Measurements from ENCODE around the gene P3H2.
A peak's percentile ranks its signal among the peaks of the same experiment; 100 is the strongest.

Gene P3H2

DNA sequence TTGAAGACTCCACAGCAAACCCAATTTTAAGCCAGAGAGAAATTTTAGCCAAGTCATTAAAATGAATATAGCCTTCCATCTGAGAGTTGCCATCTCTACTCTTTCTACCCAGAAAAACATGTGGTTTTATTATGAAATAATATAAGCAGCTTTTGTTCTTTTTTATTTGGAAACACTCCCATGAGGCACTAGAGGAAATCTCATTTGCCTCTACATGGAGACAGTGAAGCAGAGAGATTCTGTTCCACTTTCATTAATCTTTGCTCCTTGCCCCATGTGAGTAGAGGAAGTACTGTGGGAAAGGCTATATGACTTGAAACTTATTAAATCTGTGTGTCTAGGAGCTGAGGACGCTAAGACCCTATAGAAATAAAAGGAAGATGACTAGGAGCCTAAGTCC, 111.1 kb downstream of the P3H2 start:
- DNase-seq: no peak
- in situ Hi-C loops (cut with HindIII; ENCODE audit: low pct_ligation_motif_present, low pct_unique_long_range_greater_than_20kb, low sequenced_read_pairs): no loop called here

DNA sequence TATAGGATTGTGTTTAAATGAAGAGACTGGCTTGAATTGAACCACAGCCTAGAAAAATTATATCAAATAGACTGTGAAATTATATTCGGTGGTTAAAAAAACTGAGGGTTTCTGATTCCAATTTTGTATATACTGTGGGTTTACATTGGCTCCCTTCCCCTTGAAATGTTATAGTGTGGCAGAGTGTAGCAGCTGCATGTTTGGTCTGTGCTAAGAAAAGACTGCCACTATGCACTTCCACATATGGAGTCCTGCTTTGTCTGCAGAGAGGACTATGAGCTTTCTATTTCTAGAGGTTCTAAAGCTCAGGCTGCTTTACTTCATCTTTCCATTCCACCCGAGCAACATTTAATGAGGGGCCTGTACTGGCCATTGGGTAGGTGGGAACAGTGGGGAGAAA, 112.3 kb downstream of the P3H2 start:
- no peak for DNase-seq
- in situ Hi-C loops (cut with HindIII; ENCODE audit: low pct_ligation_motif_present, low pct_unique_long_range_greater_than_20kb, low sequenced_read_pairs): no loop called here

DNA sequence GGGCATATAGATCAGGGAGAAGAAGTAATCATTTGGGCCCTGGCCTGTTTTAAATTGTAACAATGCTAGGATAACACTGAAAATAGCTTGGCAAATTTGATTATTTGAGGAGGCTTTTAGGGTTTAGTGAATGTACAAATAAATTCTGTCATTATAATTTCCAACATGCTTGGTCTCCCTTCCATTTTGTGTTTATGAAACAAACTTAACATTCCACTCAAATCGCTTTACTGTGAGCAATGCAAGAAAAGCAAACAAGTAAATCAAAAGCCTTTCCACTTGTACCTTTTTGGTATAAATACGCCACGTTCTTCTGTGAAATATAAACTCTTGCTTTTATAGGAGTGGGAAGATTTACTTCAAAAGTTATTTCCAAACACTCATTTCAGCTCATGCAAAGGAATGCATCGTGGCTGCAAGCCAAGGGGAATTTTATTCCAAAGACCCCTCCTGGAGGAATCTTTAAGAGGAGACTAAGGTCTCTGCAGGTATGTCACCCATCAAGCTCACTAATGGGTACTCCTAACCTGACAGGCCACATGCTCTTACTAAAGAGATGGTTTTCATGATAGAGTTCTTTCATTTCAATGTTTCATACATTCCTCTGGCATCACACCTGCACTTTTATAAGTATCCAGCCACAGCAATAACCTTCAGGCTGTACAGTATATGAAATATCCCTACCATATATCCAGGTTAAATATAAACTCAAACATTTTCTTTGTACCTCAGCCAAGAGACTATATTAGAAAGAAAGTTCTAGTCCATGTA, 115.2 kb downstream of the P3H2 start:
- no peak for DNase-seq
- in situ Hi-C loops (cut with HindIII; ENCODE audit: low pct_ligation_motif_present, low pct_unique_long_range_greater_than_20kb, low sequenced_read_pairs): no loop called here

DNA sequence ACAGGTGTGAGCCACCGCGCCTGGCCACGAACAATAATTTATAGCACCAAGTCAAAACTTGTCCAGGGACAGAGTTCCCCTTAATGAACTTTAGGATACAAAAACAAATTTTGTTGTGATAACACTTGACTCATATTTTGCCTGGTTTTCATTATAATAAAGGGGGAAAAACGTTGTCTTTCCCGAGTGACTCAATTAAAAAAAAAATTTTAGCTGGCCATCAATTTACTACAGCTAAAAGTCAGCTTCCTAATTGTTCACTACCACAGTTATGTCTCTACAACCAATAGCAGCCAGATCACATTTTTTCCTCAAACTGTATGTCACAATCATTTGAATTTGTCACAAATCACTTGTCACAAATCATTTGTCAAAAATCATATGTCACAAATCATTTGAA, 116.0 kb downstream of the P3H2 start:
- in situ Hi-C loops (cut with HindIII; ENCODE audit: low pct_ligation_motif_present, low pct_unique_long_range_greater_than_20kb, low sequenced_read_pairs): no loop called here
- no peak for DNase-seq

DNA sequence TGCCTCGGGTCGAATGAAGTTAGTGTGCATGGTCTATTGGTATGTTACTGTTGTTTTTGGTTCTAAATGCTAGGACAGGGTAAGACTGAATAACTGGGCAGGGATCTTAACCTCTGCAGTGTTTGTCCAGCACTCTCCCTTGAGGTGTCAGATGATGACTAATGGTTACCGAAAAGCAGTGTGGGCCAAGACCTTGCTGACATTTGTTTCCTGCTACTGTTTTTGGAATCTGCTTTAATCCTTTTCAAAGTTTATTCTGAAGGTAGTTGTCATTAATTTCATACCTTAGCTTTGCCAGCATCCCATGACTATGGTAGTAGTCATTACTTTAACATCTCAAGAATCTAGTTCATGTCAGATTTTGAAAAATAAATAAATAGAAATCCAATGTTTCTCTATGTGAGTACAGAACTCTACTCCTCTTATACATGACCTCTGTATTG, 117.0 kb downstream of the P3H2 start:
- DNase-seq: peak; percentile 52
- in situ Hi-C loops (cut with HindIII; ENCODE audit: low pct_ligation_motif_present, low pct_unique_long_range_greater_than_20kb, low sequenced_read_pairs): no loop called here

DNA sequence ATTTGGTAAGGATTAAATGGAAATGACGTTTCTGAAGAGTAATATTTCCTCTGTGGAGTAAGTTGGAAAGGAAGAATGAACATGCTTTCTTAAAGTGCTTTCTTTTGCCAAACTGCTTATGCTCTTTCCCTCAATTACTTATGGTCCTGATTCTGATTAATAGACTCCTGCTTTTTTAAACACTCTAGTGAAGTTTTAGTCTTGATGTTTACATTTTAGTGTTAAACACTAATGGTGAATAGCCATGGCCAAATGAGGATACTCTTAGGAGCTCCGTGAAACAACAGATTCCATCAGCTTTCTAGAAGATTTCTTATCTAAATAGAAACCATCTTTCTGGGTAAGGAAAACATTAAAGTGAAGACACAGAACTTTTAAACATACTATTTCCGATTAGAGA, 117.6 kb downstream of the P3H2 start:
- DNase-seq: no peak
- in situ Hi-C loops (cut with HindIII; ENCODE audit: low pct_ligation_motif_present, low pct_unique_long_range_greater_than_20kb, low sequenced_read_pairs): no loop called here

DNA sequence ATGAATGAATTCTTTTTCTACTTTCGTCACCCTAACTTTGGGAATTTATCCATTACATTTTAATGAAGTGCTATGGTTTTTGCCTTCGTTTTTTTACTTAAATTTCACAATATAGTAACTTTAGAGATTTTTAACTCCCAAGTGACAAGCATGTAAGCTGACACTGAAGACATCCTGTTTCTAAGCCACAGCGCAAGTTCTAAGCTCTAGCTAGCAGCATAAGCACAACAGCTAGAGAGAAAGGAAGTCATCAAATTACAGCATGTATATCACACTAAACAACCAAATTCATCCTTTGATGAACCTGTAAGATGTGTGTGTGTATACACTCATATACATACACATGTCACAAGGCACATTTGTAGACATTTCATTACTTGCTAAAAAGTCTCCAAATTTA, 119.3 kb downstream of the P3H2 start:
- in situ Hi-C loops (cut with HindIII; ENCODE audit: low pct_ligation_motif_present, low pct_unique_long_range_greater_than_20kb, low sequenced_read_pairs): no loop called here
- DNase-seq: no peak

DNA sequence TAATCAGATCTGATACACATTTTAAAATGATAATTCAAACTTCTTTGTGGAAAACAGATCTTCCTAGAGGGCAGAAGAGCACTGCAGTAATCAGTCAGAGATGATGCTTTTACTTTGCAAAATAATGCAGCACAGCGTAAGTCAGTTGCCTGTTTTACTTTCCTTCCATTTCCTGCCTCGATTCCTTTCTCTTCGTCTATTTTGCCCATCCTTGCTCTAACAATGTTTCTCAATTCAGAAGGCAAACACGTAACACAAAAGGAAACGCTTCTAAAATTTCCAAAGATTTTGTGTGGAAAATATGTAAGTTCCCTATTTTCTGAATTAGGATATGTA, 119.9 kb downstream of the P3H2 start:
- no peak for DNase-seq
- in situ Hi-C loops (cut with HindIII; ENCODE audit: low pct_ligation_motif_present, low pct_unique_long_range_greater_than_20kb, low sequenced_read_pairs): no loop called here

DNA sequence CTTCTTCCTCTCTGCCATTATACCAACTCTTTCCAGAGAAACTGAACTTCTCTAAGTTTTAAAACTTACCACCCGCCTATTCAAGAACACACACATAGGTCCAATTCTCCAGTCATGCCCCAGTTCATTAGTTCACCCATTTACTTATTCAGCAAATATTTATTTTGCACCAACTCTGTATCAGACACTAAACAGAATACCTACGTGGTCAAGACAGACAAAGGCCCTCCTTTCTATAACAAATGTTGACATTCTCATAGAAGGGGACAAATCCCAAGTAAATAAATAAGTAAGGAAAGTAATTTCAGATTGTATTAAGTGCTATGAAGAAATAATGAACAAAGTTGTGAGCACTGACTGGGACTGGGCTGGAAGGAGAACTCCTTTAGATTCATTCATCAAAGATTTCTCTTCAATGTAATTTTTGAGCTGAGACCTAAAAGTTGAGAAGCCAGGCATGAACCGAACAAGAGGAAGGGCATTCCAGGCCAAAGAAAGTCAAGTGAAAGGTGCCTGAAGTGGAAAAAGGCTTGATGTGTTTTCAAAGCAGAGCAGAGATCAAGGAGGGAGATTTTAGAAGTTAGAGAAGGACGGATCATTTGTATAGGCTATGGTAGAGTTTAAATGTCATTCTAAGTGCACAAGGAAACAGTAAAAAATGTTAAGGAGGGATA, 120.4 kb downstream of the P3H2 start:
- DNase-seq: no peak
- in situ Hi-C loops (cut with HindIII; ENCODE audit: low pct_ligation_motif_present, low pct_unique_long_range_greater_than_20kb, low sequenced_read_pairs): no loop called here

DNA sequence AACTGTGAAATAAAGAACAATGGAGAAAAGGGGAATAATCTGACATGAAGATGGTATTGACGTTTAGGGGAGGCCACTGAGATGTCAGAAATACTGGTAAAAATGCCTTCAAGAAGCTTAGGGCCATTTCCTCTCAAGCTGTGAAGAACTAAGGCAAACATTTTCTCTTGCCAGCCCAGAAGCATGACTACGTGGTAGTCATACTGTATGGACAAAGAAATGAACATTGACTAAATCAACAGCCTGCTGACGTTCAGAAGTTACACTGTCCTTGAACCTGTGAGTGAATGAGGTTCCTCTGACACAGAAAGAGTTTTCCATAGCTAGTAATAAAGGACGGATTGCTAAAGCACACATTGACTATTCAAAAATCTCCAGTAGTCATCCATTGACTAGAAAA, 121.0 kb downstream of the P3H2 start:
- in situ Hi-C loops (cut with HindIII; ENCODE audit: low pct_ligation_motif_present, low pct_unique_long_range_greater_than_20kb, low sequenced_read_pairs): no loop called here
- DNase-seq: no peak

DNA sequence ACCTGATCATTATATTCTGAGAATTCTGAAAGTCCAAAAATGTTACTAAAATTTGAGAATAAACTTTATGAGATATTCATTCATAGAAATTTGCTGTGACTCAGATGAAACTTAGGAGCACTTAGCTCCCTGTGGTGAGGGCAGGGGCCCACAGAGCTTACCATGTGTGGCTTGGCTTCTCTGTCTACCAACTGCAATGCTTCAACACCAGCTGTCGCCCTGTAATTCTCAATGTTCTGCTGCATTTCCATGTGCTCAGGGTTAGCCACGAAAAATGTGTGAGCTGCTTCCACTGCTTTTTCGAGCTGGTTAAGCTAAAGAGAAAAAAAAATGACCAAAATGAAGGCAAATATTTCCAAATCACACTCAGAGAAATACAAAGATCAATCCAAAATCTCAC, 125.6 kb downstream of the P3H2 start:
- no peak for DNase-seq
- in situ Hi-C loops (cut with HindIII; ENCODE audit: low pct_ligation_motif_present, low pct_unique_long_range_greater_than_20kb, low sequenced_read_pairs): no loop called here

DNA sequence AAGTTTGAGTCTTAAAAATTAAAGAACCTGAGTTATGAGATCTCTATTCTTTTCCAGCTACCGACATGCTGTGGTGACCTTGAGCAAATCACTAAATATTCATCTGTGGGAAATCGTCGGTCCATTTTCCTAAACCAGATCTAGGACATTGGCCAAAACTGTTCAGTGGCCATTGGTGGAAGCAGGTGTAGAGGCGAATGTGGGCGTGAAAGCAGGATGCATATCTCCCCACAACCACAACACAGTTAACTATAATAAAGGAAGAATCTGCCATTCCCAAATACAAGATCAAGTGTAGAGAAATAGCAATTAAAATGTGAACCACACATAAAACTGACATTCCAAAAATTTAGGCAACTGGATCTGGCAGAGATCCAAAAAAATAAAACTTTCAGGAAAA, 129.9 kb downstream of the P3H2 start:
- no peak for DNase-seq

DNA sequence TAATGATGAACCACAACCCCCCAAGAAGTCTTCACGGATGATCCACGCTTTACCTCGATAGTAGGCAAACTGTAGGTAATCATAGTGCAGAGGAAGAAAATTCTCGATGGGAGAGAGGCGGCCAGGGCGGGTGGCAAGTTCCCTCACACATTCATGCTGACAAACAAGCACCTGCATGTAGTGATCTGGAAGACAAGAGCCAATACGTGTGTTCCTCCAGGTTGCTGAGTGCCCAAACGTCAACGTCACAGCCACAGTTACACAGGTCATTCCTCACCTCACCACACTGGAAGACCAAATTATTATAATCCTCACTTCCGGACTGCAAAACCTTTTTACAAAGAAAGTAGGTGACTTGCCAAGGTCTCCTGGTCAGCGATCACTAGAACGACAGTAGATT, 131.8 kb downstream of the P3H2 start:
- in situ Hi-C loops (cut with HindIII; ENCODE audit: low pct_ligation_motif_present, low pct_unique_long_range_greater_than_20kb, low sequenced_read_pairs): no loop called here
- no peak for DNase-seq

More for the DNA sequence above, 129.9 kb downstream of the P3H2 start:
- in situ Hi-C loops (cut with HindIII; ENCODE audit: low pct_ligation_motif_present, low pct_unique_long_range_greater_than_20kb, low sequenced_read_pairs): no loop called here

DNA sequence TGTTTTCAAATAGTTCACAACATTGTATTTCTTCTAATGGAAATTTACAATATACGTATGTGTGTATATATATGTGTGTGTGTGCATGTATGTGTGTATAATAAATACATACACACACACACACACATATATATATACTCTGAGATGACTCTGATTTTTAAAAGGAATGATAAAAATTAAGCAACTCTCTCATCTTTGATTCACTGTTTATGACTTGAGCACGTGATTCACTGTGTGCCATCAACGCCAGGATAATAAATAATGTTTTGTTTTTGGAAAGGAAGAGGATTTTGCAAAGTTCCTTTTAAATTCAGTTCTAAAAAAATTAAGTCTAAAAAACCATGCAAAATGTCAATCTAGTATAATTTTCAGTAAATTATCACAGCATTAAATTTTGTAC, 132.4 kb downstream of the P3H2 start:
- in situ Hi-C loops (cut with HindIII; ENCODE audit: low pct_ligation_motif_present, low pct_unique_long_range_greater_than_20kb, low sequenced_read_pairs): no loop called here
- DNase-seq: no peak

DNA sequence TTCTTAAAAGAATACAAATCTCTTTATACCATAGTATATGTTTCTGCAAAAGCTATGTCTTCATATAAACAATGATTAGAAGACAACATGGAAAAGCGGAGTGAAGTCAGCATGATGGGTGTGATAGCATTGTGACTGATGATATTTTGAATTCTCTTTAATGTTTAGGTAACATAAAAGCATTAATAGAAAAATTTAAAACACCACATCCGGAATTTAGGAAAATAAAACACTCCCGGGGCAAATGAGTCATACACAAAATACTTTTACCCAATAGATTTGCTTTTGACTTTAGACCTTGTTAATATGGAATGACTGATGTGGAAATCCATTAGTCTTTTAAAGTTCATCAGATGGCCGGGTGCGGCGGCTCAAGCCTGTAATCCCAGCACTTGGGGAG, 134.7 kb downstream of the P3H2 start:
- in situ Hi-C loops (cut with HindIII; ENCODE audit: low pct_ligation_motif_present, low pct_unique_long_range_greater_than_20kb, low sequenced_read_pairs): no loop called here
- no peak for DNase-seq

DNA sequence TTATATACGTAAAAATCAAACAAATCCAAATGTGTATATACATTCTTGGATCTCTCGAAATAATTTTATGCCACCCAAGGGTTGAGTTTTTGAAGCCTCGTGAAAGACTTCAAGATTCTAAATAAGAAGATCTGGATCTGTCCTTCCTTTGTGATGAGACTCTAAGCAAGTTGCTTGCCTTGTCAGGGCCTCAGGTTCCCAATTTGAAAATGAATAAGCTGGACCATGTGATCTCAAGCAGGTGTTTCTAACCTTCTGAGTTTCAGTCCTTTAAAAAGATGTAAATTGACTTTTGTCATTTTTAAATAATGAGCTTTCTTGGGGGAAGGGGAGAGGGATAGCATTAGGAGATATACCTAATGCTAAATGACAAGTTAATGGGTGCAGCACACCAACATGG, 137.1 kb downstream of the P3H2 start:
- in situ Hi-C loops (cut with HindIII; ENCODE audit: low pct_ligation_motif_present, low pct_unique_long_range_greater_than_20kb, low sequenced_read_pairs): no loop called here
- no peak for DNase-seq

DNA sequence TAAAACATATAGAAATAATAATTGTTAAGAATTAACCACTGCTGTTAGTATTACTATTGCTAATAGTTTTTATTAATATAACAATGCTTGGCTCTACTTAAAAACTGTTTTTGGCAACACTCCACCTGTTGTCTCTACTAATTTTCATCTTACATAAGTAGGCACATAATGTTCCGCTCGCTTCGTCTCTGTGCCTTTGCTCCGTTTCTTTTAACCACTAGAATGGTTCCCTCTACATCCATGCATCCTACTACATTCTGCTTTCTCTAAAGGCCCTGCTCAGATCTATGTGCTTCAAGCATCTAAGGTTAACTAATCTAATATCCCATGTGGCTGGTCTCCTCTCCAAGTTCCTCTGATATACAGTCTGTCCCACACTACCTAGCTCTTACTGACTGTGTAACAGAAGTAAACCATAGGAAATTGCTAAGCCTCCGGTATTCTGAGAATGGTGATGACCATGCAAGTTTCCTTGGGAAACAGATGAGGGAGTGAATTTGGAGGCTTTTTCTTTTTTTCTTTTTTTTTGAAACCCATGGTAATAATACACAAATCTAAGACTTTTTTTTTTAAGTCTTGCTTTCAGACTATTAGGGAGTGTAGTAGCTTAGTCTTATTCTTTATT, 138.3 kb downstream of the P3H2 start:
- no peak for DNase-seq

DNA sequence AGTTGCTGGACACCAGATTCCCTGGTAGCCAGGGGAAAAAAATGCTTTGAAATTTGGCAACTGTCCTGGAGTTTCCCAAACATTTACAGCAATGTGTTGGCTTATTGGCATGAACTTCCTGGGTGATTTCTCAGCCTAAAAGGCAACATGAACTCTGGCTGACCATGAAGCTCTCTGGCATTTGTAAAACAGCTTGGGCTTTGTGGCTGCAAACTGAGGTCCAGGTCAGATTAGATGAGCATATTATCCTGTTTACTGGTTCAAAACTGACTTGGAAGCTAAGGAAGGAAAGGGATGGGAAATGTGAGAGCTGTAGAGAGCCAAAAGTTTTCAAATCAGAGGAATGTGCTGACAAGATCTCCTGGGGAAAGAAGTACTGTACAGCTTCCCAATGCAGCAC, 139.0 kb downstream of the P3H2 start:
- in situ Hi-C loops (cut with HindIII; ENCODE audit: low pct_ligation_motif_present, low pct_unique_long_range_greater_than_20kb, low sequenced_read_pairs): no loop called here
- DNase-seq: peak; percentile 57

More for the DNA sequence above, 138.3 kb downstream of the P3H2 start:
- in situ Hi-C loops (cut with HindIII; ENCODE audit: low pct_ligation_motif_present, low pct_unique_long_range_greater_than_20kb, low sequenced_read_pairs): no loop called here

DNA sequence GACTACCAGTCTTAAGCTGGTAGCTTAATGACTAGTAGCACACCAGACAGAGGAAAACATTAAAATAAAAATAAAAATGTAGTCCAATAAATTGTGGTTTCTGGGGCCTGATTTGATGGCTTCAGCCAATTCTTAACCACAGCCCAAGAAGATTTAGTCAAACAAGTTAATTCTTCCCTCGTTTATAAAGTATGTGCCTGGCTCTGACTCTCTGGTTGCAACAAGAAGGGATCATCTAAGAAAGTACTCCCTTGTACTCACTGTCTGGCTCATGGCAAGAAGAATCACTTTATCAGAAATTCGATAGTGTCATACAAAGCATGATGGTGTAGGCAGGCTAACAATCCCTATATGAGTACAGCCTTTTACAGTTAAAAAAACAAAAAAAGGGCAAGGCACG, 141.9 kb downstream of the P3H2 start:
- in situ Hi-C loops (cut with HindIII; ENCODE audit: low pct_ligation_motif_present, low pct_unique_long_range_greater_than_20kb, low sequenced_read_pairs): no loop called here

DNA sequence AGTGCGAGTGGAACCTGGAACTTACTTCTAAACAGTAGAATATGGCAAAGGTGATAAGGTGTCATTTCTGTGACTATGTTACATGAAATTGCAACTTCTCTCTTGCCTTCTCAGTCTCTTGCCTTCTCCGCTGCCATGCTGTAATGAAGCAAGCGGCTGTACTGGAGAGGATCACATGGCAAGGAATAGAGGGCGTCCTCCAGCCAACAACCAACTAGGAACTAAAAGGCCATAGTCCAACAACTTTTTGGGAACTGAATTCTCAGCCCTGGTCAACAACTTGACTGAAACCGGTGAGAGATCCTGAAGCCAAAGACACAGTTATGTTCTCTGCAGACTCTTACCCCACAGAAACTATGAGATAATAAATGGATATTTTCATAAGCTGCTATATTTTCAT, 143.5 kb downstream of the P3H2 start:
- in situ Hi-C loops (cut with HindIII; ENCODE audit: low pct_ligation_motif_present, low pct_unique_long_range_greater_than_20kb, low sequenced_read_pairs): no loop called here
- DNase-seq: no peak

More for the DNA sequence above, 141.9 kb downstream of the P3H2 start:
- no peak for DNase-seq

All from ACHN (cell line).